OCI-LY3 (cell line): ENCODE data around the gene ITPKB.

Experiments
- EZH2phosphoT487 ChIP-seq: fragments of 200-600 bp; shearing (Covaris generic); IDR thresholded peaks from 2 replicates; pipeline ENCODE4 v1.6.1; 2018; ENCODE audit warnings: antibody characterized with exemption, mixed run types, low read depth
- TF ChIP-seq, protein P1 (sequence below): fragments of 200-600, 300-600 bp; sonication (generic); IDR thresholded peaks from 2 replicates; pipeline ENCODE4 v1.5.1; 2014; ENCODE audit warnings: antibody characterized with exemption, low read length, low read depth

DNA sequence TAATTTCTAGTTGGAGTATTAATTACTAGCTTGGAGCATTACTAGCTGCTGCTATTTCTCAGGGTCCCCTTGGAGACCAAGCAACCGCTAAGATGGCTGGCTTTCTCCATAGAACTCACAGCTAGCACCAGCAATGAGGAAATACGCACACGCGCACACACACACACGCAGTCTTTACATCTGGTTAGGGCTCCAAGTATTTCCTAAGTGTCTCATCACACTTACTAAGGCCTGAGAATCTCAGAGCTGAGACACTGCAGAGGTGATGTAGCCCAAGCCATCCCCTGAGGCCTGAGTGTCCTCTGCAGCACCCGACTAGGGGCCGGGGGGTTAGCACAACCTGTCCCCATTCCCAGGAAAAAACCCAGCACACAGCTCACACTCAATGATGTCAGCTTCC lies 42.5 kb downstream of the ITPKB start:
- TF ChIP-seq, protein P1, sequence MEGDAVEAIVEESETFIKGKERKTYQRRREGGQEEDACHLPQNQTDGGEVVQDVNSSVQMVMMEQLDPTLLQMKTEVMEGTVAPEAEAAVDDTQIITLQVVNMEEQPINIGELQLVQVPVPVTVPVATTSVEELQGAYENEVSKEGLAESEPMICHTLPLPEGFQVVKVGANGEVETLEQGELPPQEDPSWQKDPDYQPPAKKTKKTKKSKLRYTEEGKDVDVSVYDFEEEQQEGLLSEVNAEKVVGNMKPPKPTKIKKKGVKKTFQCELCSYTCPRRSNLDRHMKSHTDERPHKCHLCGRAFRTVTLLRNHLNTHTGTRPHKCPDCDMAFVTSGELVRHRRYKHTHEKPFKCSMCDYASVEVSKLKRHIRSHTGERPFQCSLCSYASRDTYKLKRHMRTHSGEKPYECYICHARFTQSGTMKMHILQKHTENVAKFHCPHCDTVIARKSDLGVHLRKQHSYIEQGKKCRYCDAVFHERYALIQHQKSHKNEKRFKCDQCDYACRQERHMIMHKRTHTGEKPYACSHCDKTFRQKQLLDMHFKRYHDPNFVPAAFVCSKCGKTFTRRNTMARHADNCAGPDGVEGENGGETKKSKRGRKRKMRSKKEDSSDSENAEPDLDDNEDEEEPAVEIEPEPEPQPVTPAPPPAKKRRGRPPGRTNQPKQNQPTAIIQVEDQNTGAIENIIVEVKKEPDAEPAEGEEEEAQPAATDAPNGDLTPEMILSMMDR: no peak
- TF ChIP-seq EZH2phosphoT487: no peak
